Endothelial cell of umbilical vein (primary cell): Measurements from ENCODE around the gene SPDYE4. TPM values are rescaled to one million over a fixed set of nuclear protein-coding genes. Genes with fewer than 3 reads are reported as not detected.

Source experiments
- BruUV-seq: library from RNA; stranded (reverse); fragments of 400-500 nt; replicated peaks from 2 replicates; lab custom pipeline; 2021; lab: Mats Ljungman, UMichigan
- CTCF ChIA-PET: fragments of 300-600, 350-600 bp; sonication (Branson Sonifier 250); formaldehyde crosslinking; loops from one replicate; lab custom pipeline; 2021; ENCODE audit warnings: antibody characterized with exemption, inconsistent platforms; lab: Charles Lee
- POLR2A ChIA-PET: fragments of 300-600, 350-600 bp; sonication (Branson Sonifier 250); formaldehyde crosslinking; loops from one replicate; lab custom pipeline; 2021; ENCODE audit warnings: antibody characterized with exemption, inconsistent platforms; lab: Charles Lee
- DNase-seq: peaks from one replicate; pipeline ENCODE4 v3.0.0-alpha.2; 2011; ENCODE audit warnings: low read depth, low spot score
- FAIRE-seq: peaks from 2 replicates; lab custom pipeline; 2011; peaks lifted over from hg19 to GRCh38; lab: Jason Lieb, UNC
- H2AFZ ChIP-seq: 2 replicates; pipeline ENCODE4 v1.6.0; 2012; ENCODE audit warnings: low read depth, low read length, control low read depth, inconsistent platforms
- H3K27ac ChIP-seq: 2 replicates; pipeline ENCODE4 v1.5.1; 2011; ENCODE audit warnings: low read depth, mild to moderate bottlenecking, control low read depth, low read length, moderate library complexity; ENCODE audit not compliant: insufficient read depth
- H3K27me3 ChIP-seq, 2 experiments: 2 replicates each; pipeline versions ENCODE4 v1.6.0 to v1.6.1; 2011; ENCODE audit warnings: low read length in 2 of 2, mixed read lengths in 1 of 2; ENCODE audit not compliant: control insufficient read depth in 2 of 2, insufficient read depth in 2 of 2
- H3K36me3 ChIP-seq, 2 experiments: 2 replicates in 1 of 2; 3 replicates in 1 of 2; pipeline ENCODE4 v1.5.1; 2011; ENCODE audit warnings: low read length in 2 of 2, mild to moderate bottlenecking in 1 of 2, moderate library complexity in 1 of 2; ENCODE audit not compliant: control insufficient read depth in 2 of 2, insufficient read depth in 2 of 2; ENCODE audit errors: extremely low read depth in 1 of 2
- H3K4me1 ChIP-seq: 3 replicates; pipeline ENCODE4 v1.5.1; 2011; ENCODE audit warnings: mild to moderate bottlenecking, low read length; ENCODE audit not compliant: control insufficient read depth, insufficient read depth; ENCODE audit errors: extremely low read depth
- H3K4me2 ChIP-seq: 2 replicates; pipeline ENCODE4 v1.6.1; 2011; ENCODE audit warnings: low read length, control low read depth, mixed read lengths; ENCODE audit not compliant: insufficient read depth
- H3K4me3 ChIP-seq, 3 experiments: fragments of 200-600 bp in 1 of 3; sonication (generic), shearing (Covaris generic) in 1 of 3; replicated peaks in 1 of 3; 2 replicates each; pipeline ENCODE4 v1.5.1; 2011 to 2016; ENCODE audit warnings: control low read depth in 3 of 3, low read length in 3 of 3, mild to moderate bottlenecking in 2 of 3, inconsistent platforms in 1 of 3, low read depth in 1 of 3, moderate library complexity in 1 of 3; ENCODE audit not compliant: insufficient read depth in 1 of 3
- H3K79me2 ChIP-seq: 2 replicates; pipeline ENCODE4 v1.6.0; 2012; ENCODE audit warnings: low read length, inconsistent platforms; ENCODE audit not compliant: control insufficient read depth, insufficient read depth
- H3K9ac ChIP-seq: replicated peaks from 2 replicates; pipeline ENCODE3; 2011; ENCODE audit warnings: low read length, control low read depth; ENCODE audit not compliant: insufficient read depth; ENCODE audit errors: extremely low read depth
- H3K9me1 ChIP-seq: replicated peaks from 3 replicates; pipeline ENCODE4 v1.6.0; 2011; ENCODE audit warnings: mild to moderate bottlenecking, low read length; ENCODE audit not compliant: control insufficient read depth, insufficient read depth; ENCODE audit errors: extremely low read depth
- H3K9me3 ChIP-seq: replicated peaks from 2 replicates; pipeline ENCODE4 v1.5.1; 2012; ENCODE audit warnings: low read length, inconsistent platforms; ENCODE audit not compliant: control insufficient read depth, insufficient read depth
- H4K20me1 ChIP-seq: replicated peaks from 2 replicates; pipeline ENCODE3; 2011; ENCODE audit warnings: mild to moderate bottlenecking, low read length; ENCODE audit not compliant: control insufficient read depth, insufficient read depth; ENCODE audit errors: extremely low read depth
- CTCF ChIP-seq, 2 donors: IDR thresholded peaks; 1 replicate in 1 of 2; 2 replicates in 1 of 2; pipeline ENCODE4 v1.5.1; 2011; ENCODE audit warnings: low read length in 2 of 2, mild to moderate bottlenecking in 2 of 2, moderate library complexity in 2 of 2, control low read depth in 1 of 2, inconsistent platforms in 1 of 2, low read depth in 1 of 2; ENCODE audit not compliant: insufficient read depth in 1 of 2; ENCODE audit errors: extremely low read depth in 1 of 2
- EZH2 ChIP-seq: IDR thresholded peaks from 2 replicates; pipeline ENCODE4 v1.6.1; 2012; ENCODE audit warnings: borderline replicate concordance, low read depth, mild to moderate bottlenecking, moderate library complexity, low read length, inconsistent platforms; ENCODE audit not compliant: severe bottlenecking
- FOS ChIP-seq: IDR thresholded peaks from 2 replicates; pipeline ENCODE4 v1.6.1; 2011; ENCODE audit warnings: mild to moderate bottlenecking, low read length, moderate library complexity, borderline replicate concordance; ENCODE audit not compliant: insufficient read depth
- GATA2 ChIP-seq: IDR thresholded peaks from 2 replicates; pipeline ENCODE4 v1.7.0; 2011; ENCODE audit warnings: low read depth, mild to moderate bottlenecking, moderate library complexity, mixed read lengths, low read length; ENCODE audit not compliant: insufficient read length, insufficient read depth
- JUN ChIP-seq: IDR thresholded peaks from 2 replicates; pipeline ENCODE4 v1.6.1; 2011; ENCODE audit warnings: borderline replicate concordance, low read depth; ENCODE audit not compliant: insufficient read length, insufficient read depth
- MAX ChIP-seq: IDR thresholded peaks from 2 replicates; pipeline ENCODE4 v1.6.1; 2011; ENCODE audit not compliant: insufficient read depth, insufficient read length
- MYC ChIP-seq: IDR thresholded peaks from one replicate; pipeline ENCODE4 v1.6.1; 2011; ENCODE audit warnings: mild to moderate bottlenecking, low read depth, low read length
- POLR2A ChIP-seq: IDR thresholded peaks from 2 replicates; pipeline ENCODE4 v1.6.1; 2012; ENCODE audit warnings: low read depth, mild to moderate bottlenecking, control low read depth, low read length
- POLR2AphosphoS5 ChIP-seq: IDR thresholded peaks from 2 replicates; pipeline ENCODE4 v1.6.1; 2012; ENCODE audit warnings: low read depth, mild to moderate bottlenecking, control low read depth, low read length, moderate library complexity; ENCODE audit not compliant: insufficient read depth
- dilution Hi-C: fragments of 300-500 bp; cut with MboI; formaldehyde crosslinking; loops from one replicate; pipeline ENCODE4 v1.15.0; 2019; ENCODE audit warnings: low sequenced_read_pairs; ENCODE audit not compliant: extremely low pct_ligation_motif_present
- intact Hi-C: fragments of 100-400 bp; cut with micrococcal nuclease; formaldehyde crosslinking; loops from one replicate; pipeline ENCODE4 v1.10.0; 2022
- polyA plus RNA-seq, 4 experiments: library from polyadenylated mRNA; depleted of rRNA in 3 of 4; stranded (reverse) in 3 of 4; unstranded in 1 of 4; fragments of >200 nt; gene quantifications; 2 replicates each; pipeline versions ENCODE4 v1.2.1 to v1.2.3, GENCODE V29; 2011 to 2012; ENCODE audit warnings: missing spikeins in 1 of 4
- total RNA-seq: library from RNA; stranded (reverse); gene quantifications from 2 replicates; pipeline ENCODE4 v1.2.3, GENCODE V29; 2021

Gene SPDYE4
- total and polyA plus RNA-seq, 2 donors (not counting 3 experiments of a cell fraction or from before 2014, with no cell fraction given): not detected

GRCh38 chr17:8781776-8782175 lies 23.4 kb upstream of the SPDYE4 start:
- Histone ChIP-seq H3K79me2 (no peaks in the 10 kb centered on the region), H3K4me2 (no peak overlapping the region), H4K20me1 (no peaks in the 10 kb centered on the region), H3K9ac (no peak overlapping the region), H3K27me3 (peaks cover 0 to 3% of the 10 kb centered on the region in 2 experiments), H3K9me3 (no peaks in the 10 kb centered on the region), H2AFZ (no peak overlapping the region), H3K36me3 (no peaks in the 10 kb centered on the region), H3K9me1 (no peaks in the 10 kb centered on the region), H3K27ac (no peak overlapping the region), H3K4me1 (no peaks in the 10 kb centered on the region), H3K4me3 (no peak overlapping the region)
- no peak for TF ChIP-seq CTCF (IDR thresholded peaks at IDR 0.05; ENCODE audit: extremely low read depth in 1 of 2, insufficient read depth in 1 of 2, low read depth in 1 of 2, low read length in 2 of 2)
- no peak for TF ChIP-seq FOS
- TF ChIP-seq JUN: no peak
- no peak for TF ChIP-seq EZH2
- no peak for TF ChIP-seq POLR2AphosphoS5
- TF ChIP-seq GATA2: no peak
- TF ChIP-seq MYC: no peak
- no peak for TF ChIP-seq POLR2A
- TF ChIP-seq MAX: no peak
- no peak for DNase-seq
- no TSS peak for BruUV-seq
- ChIA-PET CTCF (interaction anchor here (0.6 kb wide), 1 partner anchor 36 kb away, joined by 3 read pairs; no protein-coding TSS in a partner anchor), POLR2A (no interaction called here)
- dilution Hi-C loops (no loop called here), intact Hi-C loops (no loop called here)
- peak; percentile 55 for FAIRE-seq
